ENCODE results near the gene MMADHC.
"Not testable (repeated sequence)": the region's sequence is repeated elsewhere in the genome, so short reads cannot be mapped to it uniquely, and the experiment has no call there.

Gene MMADHC

GRCh38 chr2:149594411-149594810 is 6.8 kb upstream of the MMADHC start:
- no peak for DNase-seq

GRCh38 chr2:149587950-149588487 is 444 bp upstream of the MMADHC start:
- DNase-seq = no peak

- no peak for DNase-seq
Measured at GRCh38 chr2:149586898-149587219, 716 bp downstream of the MMADHC start.

GRCh38 chr2:149586063-149586462 is 1.5 kb downstream of the MMADHC start:
- no peak for DNase-seq

- no peak for DNase-seq
Measured at GRCh38 chr2:149585166-149585885, 2.2 kb downstream of the MMADHC start.

- no peak for DNase-seq
Measured at GRCh38 chr2:149579972-149580882, 7.3 kb downstream of the MMADHC start.

GRCh38 chr2:149577269-149577668 is 10.3 kb downstream of the MMADHC start:
- no peak for DNase-seq

GRCh38 chr2:149575752-149576151 is 11.8 kb downstream of the MMADHC start:
- no peak for DNase-seq

GRCh38 chr2:149575277-149575676 is 12.3 kb downstream of the MMADHC start:
- no peak for DNase-seq

- DNase-seq = no peak
Measured at GRCh38 chr2:149573760-149574159, 13.8 kb downstream of the MMADHC start.

GRCh38 chr2:149572102-149572953 is 15.2 kb downstream of the MMADHC start:
- DNase-seq = no peak

GRCh38 chr2:149568138-149568537 is 19.4 kb downstream of the MMADHC start:
- no peak for DNase-seq

- DNase-seq = no peak
Measured at GRCh38 chr2:149566652-149567051, 20.9 kb downstream of the MMADHC start.

GRCh38 chr2:149565625-149566024 is 21.9 kb downstream of the MMADHC start:
- DNase-seq = not testable (repeated sequence)

- no peak for DNase-seq
Measured at GRCh38 chr2:149564983-149565382, 22.6 kb downstream of the MMADHC start.

- no peak for DNase-seq
Measured at GRCh38 chr2:149564097-149564496, 23.5 kb downstream of the MMADHC start.

- DNase-seq = no peak
Measured at GRCh38 chr2:149562324-149562723, 25.3 kb downstream of the MMADHC start.

- no peak for DNase-seq
Measured at GRCh38 chr2:149561309-149561926, 26.2 kb downstream of the MMADHC start.

GRCh38 chr2:149559341-149560068 is 28.1 kb downstream of the MMADHC start:
- no peak for DNase-seq

- DNase-seq = no peak
Measured at GRCh38 chr2:149556452-149556851, 31.1 kb downstream of the MMADHC start.

- DNase-seq = no peak
Measured at GRCh38 chr2:149552830-149553229, 34.7 kb downstream of the MMADHC start.

- DNase-seq = no peak
Measured at GRCh38 chr2:149552226-149552625, 35.3 kb downstream of the MMADHC start.
